Measurements from ENCODE around the gene SEC31A. TPM values are rescaled to one million over a fixed set of nuclear protein-coding genes. Genes with fewer than 3 reads are reported as not detected.

Gene SEC31A
- total RNA-seq, 1 experiment from 2014 or later, result 212 TPM

DNA sequence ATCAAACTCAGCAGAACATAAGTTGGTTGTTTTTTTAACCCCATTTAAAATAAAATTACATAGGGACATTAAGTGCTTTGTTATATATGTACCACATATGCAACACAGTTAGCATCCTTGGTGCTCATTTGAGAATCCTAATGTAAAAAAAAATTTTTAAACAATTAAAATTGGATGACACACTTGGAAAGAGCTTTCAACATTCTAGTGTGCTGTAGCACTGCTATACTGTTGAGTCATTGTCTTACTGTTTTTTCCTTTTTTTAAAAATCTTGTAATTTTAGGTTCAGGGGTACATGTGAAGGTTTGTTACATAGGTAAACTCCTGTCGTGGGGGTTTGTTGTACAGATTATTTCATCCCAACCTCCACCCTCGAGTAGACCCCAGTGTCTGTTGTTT lies 22.4 kb upstream of the SEC31A start:
- Mint-ChIP-seq H3K27me3 (ENCODE audit: insufficient read depth, unreplicated experiment) (no peaks in the 10 kb centered on the region), H3K4me1 (ENCODE audit: insufficient read depth, unreplicated experiment) (no peaks in the 10 kb centered on the region), H3K9me3 (ENCODE audit: unreplicated experiment) (no peaks in the 10 kb centered on the region), H3K27ac (ENCODE audit: low read depth, unreplicated experiment) (no peak overlapping the region), H3K4me3 (ENCODE audit: unreplicated experiment) (no peak overlapping the region), H3K36me3 (ENCODE audit: insufficient read depth, unreplicated experiment) (peaks cover 24% of the 10 kb centered on the region)
- ChIA-PET POLR2A (interaction anchor here (1.4 to 3.3 kb wide), 2 partner anchors 8 to 12 kb away, joined by 4 to 14 read pairs; partner anchors contain the start of gene THAP9), CTCF (no interaction called here)
- no peak for DNase-seq (ENCODE audit: unreplicated experiment)
- BruUV-seq (replicated peaks), result no TSS peak
- TF ChIP-seq, protein P1, sequence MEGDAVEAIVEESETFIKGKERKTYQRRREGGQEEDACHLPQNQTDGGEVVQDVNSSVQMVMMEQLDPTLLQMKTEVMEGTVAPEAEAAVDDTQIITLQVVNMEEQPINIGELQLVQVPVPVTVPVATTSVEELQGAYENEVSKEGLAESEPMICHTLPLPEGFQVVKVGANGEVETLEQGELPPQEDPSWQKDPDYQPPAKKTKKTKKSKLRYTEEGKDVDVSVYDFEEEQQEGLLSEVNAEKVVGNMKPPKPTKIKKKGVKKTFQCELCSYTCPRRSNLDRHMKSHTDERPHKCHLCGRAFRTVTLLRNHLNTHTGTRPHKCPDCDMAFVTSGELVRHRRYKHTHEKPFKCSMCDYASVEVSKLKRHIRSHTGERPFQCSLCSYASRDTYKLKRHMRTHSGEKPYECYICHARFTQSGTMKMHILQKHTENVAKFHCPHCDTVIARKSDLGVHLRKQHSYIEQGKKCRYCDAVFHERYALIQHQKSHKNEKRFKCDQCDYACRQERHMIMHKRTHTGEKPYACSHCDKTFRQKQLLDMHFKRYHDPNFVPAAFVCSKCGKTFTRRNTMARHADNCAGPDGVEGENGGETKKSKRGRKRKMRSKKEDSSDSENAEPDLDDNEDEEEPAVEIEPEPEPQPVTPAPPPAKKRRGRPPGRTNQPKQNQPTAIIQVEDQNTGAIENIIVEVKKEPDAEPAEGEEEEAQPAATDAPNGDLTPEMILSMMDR (IDR thresholded peaks at IDR 0.05; ENCODE audit: unreplicated experiment), result no peak
- intact Hi-C loops (cut with micrococcal nuclease), result no loop called here

DNA sequence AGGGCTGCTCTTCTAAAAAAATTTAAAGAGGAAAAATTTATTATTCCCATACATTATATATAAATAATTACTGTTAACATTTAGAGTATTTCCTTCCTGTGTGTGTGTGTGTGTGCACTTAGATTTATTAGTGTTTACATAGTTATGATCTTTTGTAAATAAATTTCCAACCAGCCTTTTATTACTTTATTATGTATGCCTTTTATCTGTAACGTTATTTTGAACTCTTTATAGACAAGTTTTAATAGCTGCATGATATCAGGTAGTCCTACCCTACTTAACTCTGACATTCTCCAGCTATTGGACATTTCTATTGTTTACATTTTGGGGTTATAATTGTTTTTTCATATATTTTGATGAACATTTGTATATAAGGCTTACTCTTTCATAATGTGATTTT lies 18.4 kb upstream of the SEC31A start:
- no peak for DNase-seq (ENCODE audit: unreplicated experiment)
- CTCF ChIA-PET, result interaction anchor here (0.6 kb wide), 1 partner anchor 64 kb away, joined by 3 read pairs; no protein-coding TSS in a partner anchor
- no peak overlapping the region for H3K4me3 Mint-ChIP-seq (ENCODE audit: unreplicated experiment)
- peaks cover 16% of the 10 kb centered on the region for H3K36me3 Mint-ChIP-seq (ENCODE audit: insufficient read depth, unreplicated experiment)
- H3K27me3 Mint-ChIP-seq (ENCODE audit: insufficient read depth, unreplicated experiment), result no peaks in the 10 kb centered on the region
- H3K4me1 Mint-ChIP-seq (ENCODE audit: insufficient read depth, unreplicated experiment), result peaks cover 7% of the 10 kb centered on the region
- POLR2A ChIA-PET, result no interaction called here
- TF ChIP-seq, protein P1 (IDR thresholded peaks at IDR 0.05; ENCODE audit: unreplicated experiment), result no peak
- no peak overlapping the region for H3K27ac Mint-ChIP-seq (ENCODE audit: low read depth, unreplicated experiment)
- intact Hi-C loops (cut with micrococcal nuclease), result no loop called here
- H3K9me3 Mint-ChIP-seq (ENCODE audit: unreplicated experiment), result no peaks in the 10 kb centered on the region
- BruUV-seq (replicated peaks), result no TSS peak

DNA sequence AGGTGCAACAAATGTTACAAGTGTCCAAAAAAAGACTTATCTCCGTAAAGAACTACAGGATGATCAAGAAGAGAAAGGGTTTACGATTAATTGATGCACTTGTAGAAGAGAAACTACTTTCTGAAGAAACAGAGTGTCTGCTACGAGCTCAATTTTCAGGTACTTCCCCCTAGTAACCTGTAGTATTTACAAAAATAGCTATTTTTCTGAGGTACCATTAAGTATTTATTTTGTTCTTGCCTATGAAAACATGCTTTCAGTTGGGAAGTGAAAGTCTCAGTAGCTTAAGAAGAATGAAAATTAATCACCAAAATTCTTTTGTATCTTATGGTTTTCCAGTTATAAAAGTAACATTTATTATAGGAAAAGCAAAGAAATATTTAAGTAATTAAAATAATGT lies 15.5 kb upstream of the SEC31A start:
- intact Hi-C loops (cut with micrococcal nuclease), result no loop called here
- CTCF ChIA-PET, result interaction anchor here (0.6 kb wide), 1 partner anchor 202 kb away, joined by 3 read pairs; no protein-coding TSS in a partner anchor
- peaks cover 7% of the 10 kb centered on the region for H3K4me1 Mint-ChIP-seq (ENCODE audit: insufficient read depth, unreplicated experiment)

DNA sequence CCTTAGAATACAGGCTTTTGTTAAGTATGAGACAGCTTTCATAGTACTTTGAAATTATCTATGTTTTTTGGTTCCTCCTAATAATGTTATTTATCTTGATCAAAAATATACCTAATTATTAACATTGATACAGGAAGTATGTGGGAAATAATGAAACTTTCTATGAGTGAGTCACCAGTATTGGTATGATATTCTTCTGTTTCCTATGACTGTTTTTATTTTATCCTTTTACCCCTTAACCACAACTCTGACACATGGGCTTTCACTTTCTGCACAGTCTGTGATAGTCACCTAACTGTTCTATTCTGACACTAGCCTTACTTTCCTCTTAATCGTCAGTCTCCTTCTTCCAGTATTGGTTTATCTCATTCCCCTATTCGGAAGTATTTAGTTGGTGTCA lies 14.3 kb upstream of the SEC31A start:
- H3K27me3 Mint-ChIP-seq (ENCODE audit: insufficient read depth, unreplicated experiment), result no peaks in the 10 kb centered on the region
- ChIA-PET CTCF (interaction anchor here (0.5 to 0.7 kb wide), 3 partner anchors 16 to 375 kb away, joined by 3 read pairs; no protein-coding TSS in a partner anchor), POLR2A (interaction anchor here (1.4 to 1.9 kb wide), 2 partner anchors 16 to 107 kb away, joined by 4 to 6 read pairs; no protein-coding TSS in a partner anchor)
- BruUV-seq (replicated peaks), result no TSS peak
- no peaks in the 10 kb centered on the region for H3K9me3 Mint-ChIP-seq (ENCODE audit: unreplicated experiment)
- peaks cover 16% of the 10 kb centered on the region for H3K36me3 Mint-ChIP-seq (ENCODE audit: insufficient read depth, unreplicated experiment)
- intact Hi-C loops (cut with micrococcal nuclease), result no loop called here
- no peak overlapping the region for H3K27ac Mint-ChIP-seq (ENCODE audit: low read depth, unreplicated experiment)
- TF ChIP-seq, protein P1 (IDR thresholded peaks at IDR 0.05; ENCODE audit: unreplicated experiment), result no peak
- H3K4me3 Mint-ChIP-seq (ENCODE audit: unreplicated experiment), result peak overlapping the region; percentile 32
- H3K4me1 Mint-ChIP-seq (ENCODE audit: insufficient read depth, unreplicated experiment), result peaks cover 7% of the 10 kb centered on the region
- no peak for DNase-seq (ENCODE audit: unreplicated experiment)

More for the DNA sequence above, 15.5 kb upstream of the SEC31A start:
- BruUV-seq (replicated peaks), result no TSS peak
- no peak overlapping the region for H3K4me3 Mint-ChIP-seq (ENCODE audit: unreplicated experiment)
- no peak for DNase-seq (ENCODE audit: unreplicated experiment)
- POLR2A ChIA-PET, result interaction anchor here (1.9 kb wide), 1 partner anchor 17 kb away, joined by 6 read pairs; no protein-coding TSS in a partner anchor
- peaks cover 16% of the 10 kb centered on the region for H3K36me3 Mint-ChIP-seq (ENCODE audit: insufficient read depth, unreplicated experiment)
- H3K27me3 Mint-ChIP-seq (ENCODE audit: insufficient read depth, unreplicated experiment), result no peaks in the 10 kb centered on the region
- no peak overlapping the region for H3K27ac Mint-ChIP-seq (ENCODE audit: low read depth, unreplicated experiment)
- H3K9me3 Mint-ChIP-seq (ENCODE audit: unreplicated experiment), result no peaks in the 10 kb centered on the region
- TF ChIP-seq, protein P1 (IDR thresholded peaks at IDR 0.05; ENCODE audit: unreplicated experiment), result no peak
